Kidney glomerular epithelial cell (primary cell): Measurements from ENCODE around the gene DPP6.

ENCODE experiments used
- DNase-seq: peaks from one replicate; lab custom pipeline; 2025; lab: John Stamatoyannopoulos, UW

The DPP6 gene

DNA sequence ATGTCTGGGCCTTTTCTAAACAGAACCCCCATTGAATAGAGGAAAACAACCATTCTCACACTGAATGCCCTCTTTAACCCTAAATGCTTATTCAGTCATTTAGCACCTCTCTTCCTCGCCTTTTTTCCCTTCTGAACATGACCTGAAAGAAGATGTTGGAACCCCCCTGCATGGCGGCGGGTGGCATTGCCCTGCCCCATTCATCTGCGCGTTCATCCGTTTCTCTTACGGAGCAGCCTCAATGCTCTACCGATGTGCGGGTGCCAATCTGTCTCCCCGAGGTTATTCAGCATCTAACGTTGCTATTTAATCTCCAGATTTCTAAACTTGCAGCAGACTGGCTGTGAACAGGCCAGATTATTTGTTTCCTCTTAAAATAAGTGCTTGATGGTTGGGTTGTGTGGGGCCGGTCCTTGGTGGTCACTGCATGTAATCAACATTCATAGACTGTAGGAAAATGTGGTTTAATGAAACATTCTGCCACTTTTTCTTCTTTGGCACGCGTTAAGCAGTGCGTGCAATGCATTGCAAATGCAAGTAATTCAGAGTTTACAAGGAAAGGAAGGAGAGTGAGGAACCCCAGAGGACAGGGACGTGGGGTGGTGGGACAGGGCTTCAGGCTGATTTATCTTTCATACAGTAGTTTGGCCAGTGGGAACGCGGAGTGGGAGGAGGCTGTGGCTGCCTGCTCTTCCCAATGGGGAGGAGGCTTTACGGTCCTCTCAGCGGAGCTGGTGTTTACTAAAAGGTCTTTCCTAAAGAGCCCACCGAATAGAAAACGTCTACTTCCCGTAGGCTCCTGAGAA lies 286.7 kb downstream of the DPP6 start:
- DNase-seq, result no peak

- no peak for DNase-seq
Measured at GRCh38 chr7:154342971-154343633, 290.9 kb downstream of the DPP6 start.

DNA sequence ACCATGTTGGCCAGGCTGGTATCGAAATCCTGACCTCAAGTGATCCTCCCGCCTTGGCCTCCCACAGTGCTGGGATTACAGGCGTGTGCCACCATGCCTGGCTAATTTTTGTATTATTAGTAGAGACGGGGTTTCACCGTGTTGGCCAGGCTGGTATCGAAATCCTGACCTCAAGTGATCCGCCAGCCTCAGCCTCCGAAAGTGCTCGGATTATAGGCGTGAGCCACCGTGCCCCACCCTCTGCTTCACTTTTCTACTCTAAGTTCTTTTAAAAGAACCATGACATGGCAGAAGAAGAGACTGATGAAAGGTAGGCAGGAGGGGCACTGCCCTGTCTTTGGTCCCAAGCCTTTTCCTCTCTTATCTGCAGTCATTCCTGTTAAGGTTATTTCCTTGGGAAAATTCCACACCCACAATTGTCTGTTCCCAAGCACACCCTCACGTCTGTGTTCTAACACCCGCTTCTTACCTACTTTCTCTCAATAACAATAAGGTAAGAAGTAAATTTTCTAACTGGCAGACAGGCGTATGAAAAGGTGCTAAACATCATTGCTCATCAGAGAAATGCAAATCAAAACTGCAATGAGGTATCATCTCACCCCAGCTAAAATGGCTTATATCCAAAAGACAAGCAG lies 291.7 kb downstream of the DPP6 start:
- no peak for DNase-seq

GRCh38 chr7:154345093-154345492 lies 292.9 kb downstream of the DPP6 start:
- DNase-seq, result no peak

- no peak for DNase-seq
Measured at GRCh38 chr7:154347700-154348266, 295.6 kb downstream of the DPP6 start.

GRCh38 chr7:154350892-154351291 lies 298.7 kb downstream of the DPP6 start:
- DNase-seq, result no peak

DNA sequence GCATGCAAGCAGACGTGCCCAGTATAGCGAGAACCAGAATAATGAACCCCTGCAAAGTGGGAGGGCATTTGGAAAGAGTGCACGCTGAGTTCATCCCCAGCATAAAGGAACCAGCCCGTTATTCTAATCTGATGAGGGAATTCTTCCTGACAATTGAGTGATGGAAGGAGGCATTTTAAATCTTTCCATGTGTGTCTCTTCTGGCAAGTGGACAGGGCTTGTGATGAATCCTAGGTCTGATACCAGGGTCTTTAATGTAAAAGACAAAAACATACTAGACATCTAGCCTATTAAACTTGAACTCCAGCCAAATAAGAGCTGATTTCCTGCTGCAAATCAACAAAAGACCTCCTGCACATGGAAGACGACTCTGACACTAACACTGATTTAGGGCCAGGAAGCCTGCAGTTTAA lies 301.2 kb downstream of the DPP6 start:
- no peak for DNase-seq

- no peak for DNase-seq
Measured at GRCh38 chr7:154364170-154364569, 312.0 kb downstream of the DPP6 start.

DNA sequence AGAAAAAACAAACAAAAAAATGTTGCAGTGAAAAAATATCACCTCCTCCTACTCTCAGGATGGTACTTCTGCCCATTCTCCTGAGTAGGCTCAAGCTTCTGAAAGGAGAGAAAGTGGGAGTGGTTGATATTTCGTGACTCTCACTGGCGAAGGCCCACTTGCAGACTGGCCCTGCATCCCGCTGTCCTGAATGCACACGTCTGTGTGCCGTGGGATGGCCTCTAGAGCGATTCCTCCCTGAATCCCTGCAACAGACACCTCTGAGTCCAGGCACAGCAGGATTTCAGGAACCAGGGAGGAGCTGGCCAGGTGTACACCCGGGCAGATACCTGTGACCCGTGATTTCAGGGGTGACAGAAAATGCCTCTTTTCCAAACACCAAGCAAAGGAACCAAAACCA lies 319.2 kb downstream of the DPP6 start:
- DNase-seq, result no peak

- DNase-seq, result no peak
Measured at GRCh38 chr7:154372011-154372601, 319.9 kb downstream of the DPP6 start.

GRCh38 chr7:154373956-154374355 lies 321.8 kb downstream of the DPP6 start:
- no peak for DNase-seq

- DNase-seq, result no peak
Measured at GRCh38 chr7:154375956-154376355, 323.8 kb downstream of the DPP6 start.

DNA sequence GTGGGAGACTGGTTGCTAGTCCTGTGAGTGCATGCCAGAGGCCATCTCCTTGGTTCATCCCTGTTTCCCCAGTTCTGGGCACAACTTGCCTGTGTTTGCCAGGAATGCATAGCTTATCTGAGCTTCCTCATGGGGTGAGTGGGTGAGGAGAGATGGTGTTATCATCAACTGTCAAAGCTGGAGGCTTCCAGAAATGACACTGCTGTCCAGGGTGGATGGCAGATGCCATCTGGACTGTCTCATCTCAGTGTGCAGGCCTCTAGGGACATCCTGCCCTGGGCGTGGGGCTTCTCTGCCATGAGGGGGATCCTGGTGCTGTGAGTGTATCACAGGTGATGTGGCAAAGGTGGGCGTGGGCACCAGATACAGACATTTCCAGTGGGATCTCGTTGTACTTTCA lies 328.6 kb downstream of the DPP6 start:
- no peak for DNase-seq

DNA sequence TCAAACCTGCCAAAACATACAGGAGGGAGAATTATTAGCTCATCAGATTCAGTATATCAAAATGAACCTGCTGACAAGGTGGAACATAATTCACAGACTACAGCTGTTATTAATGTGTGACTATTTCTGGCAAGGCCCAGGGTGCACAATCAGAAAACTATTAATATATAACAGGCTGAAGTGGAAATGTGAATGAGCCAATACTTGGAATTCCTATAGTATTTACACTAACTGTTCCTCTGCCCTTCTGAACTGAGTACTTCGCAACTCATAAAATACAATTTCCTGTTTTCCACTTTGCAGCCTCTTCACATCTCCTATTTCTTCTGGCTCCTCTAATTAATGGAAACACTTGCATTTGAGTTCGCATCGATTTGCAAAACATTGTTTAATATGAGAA lies 330.8 kb downstream of the DPP6 start:
- no peak for DNase-seq

DNA sequence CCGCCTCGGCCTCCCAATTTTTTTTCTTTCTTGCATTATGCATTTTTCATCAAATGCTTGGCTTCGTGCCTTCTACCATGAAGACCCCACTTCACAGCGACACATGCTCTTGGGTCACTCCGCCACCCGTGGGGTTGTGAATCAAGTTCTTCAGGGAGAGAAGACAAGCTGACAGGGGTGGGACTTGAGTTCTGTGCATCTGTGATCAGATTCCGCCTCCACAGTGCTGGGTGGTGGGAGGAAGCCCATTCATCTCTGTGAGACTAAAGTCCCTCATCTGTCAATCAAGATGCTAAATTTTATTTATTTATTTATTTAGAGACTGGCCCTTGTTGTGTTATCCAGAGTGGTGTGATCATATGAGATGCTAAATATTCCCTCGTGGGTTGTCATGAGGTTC lies 333.0 kb downstream of the DPP6 start:
- DNase-seq, result no peak

GRCh38 chr7:154387252-154387651 lies 335.1 kb downstream of the DPP6 start:
- DNase-seq, result no peak

DNA sequence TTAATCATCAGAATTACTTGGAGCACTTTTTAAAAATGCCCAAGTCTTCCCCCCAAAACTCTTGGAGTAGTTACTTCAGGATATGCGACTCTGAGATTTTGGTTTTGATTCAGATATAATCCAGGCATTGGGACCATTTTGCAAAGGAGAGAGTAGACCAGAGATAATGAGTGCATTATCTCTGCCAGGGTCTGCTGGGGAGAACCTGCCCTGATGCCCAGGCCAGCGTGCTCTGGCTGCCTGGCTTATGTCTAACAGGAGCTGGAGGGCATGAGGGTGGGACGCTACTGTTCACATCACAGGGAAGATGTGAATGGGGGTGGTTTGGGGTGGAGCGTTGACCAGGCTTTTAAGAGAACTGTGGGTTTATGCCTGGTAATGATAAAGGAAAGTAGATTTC lies 336.2 kb downstream of the DPP6 start:
- no peak for DNase-seq

- DNase-seq, result no peak
Measured at GRCh38 chr7:154388999-154389398, 336.8 kb downstream of the DPP6 start.

DNA sequence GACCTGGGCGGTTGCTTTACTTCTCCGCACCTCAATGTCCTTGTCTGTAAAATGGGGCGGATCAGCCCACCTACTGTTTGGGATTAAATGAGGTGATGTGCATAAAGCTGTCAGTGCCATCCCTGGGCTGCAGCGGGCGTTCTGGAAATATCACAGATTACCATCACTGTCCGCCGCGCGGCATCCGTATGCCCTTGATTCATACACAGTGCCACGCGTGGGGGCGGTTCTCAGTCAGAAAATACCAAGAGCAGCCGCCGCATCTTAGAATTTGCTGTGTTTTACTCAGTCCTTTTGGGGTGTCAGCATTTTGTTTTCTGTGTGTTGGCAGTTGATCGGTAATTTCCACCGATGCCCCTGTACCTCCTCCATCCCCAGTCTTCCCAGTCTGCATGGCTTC lies 338.8 kb downstream of the DPP6 start:
- DNase-seq, result no peak

GRCh38 chr7:154394804-154395203 lies 342.6 kb downstream of the DPP6 start:
- DNase-seq, result no peak

DNA sequence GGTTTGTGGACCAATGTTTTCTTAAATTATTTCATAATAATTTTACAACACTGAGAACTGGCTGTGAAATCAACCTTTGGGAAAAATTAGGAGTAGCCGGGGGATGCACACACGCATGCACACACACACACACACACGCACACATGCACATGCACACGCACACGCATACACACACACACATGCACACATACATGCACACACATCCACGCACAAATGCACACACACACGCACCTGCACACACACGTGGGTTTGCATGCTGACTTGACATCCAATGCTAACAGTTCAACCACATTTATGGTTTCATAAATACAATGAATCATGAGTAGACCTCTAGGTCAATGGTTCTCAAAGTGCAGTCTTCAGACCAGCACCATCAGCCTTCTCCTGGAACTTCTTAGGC lies 354.1 kb downstream of the DPP6 start:
- no peak for DNase-seq

- no peak for DNase-seq
Measured at GRCh38 chr7:154409703-154410311, 357.6 kb downstream of the DPP6 start.
